GM12801 (cell line): ENCODE data around the gene TMEM269.

Experiments used
- CTCF ChIP-seq: IDR thresholded peaks from one replicate; pipeline ENCODE4 v1.5.1; 2011; ENCODE audit warnings: control low read depth; ENCODE audit not compliant: insufficient read length; ENCODE audit errors: extremely low read depth

The TMEM269 gene

GRCh38 chr1:42742617-42743316 is 42.0 kb upstream of the TMEM269 start:
- TF ChIP-seq CTCF, result no peak

GRCh38 chr1:42743317-42744147 is 41.3 kb upstream of the TMEM269 start:
- TF ChIP-seq CTCF, result no peak

GRCh38 chr1:42744148-42744413 is 40.7 kb upstream of the TMEM269 start:
- no peak for TF ChIP-seq CTCF

GRCh38 chr1:42745851-42746250 is 38.9 kb upstream of the TMEM269 start:
- no peak for TF ChIP-seq CTCF

GRCh38 chr1:42746436-42747105 is 38.2 kb upstream of the TMEM269 start:
- TF ChIP-seq CTCF, result no peak

GRCh38 chr1:42747125-42747524 is 37.7 kb upstream of the TMEM269 start:
- no peak for TF ChIP-seq CTCF

- no peak for TF ChIP-seq CTCF
Observed at GRCh38 chr1:42748021-42748420, 36.8 kb upstream of the TMEM269 start.
